Fibroblast of peridontal ligament (primary cell): Measurements from ENCODE around the gene ETFA.

Experiments
- DNase-seq: peaks from one replicate; pipeline ENCODE4 v3.0.0-alpha.2; 2010; ENCODE audit errors: extremely low read depth

Gene ETFA

DNA sequence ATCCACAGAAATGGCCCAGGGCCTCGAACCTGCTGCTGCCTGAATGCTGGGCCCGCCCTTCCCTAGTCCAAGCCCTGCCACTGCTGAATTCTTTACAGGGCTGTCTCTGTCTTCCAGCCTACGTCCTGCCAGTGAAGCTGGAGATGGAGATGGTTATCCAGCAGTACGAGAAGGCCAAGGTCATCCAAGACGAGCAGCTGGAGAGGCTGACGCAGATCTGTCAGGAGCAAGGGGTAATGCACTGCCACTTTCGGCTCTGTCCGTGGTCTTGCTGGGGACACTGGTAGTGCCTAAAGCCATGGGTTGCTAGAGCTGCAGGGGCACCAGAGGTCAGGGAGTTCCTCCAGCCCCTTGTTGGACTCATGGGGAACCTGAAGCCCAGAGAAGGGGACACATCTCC, 135.8 kb downstream of the ETFA start:
- DNase-seq, result no peak

GRCh38 chr15:76174654-76175053, 136.6 kb downstream of the ETFA start:
- no peak for DNase-seq

GRCh38 chr15:76173317-76173834, 137.9 kb downstream of the ETFA start:
- DNase-seq, result no peak

- DNase-seq, result no peak
These were observed 138.5 kb downstream of the ETFA start for GRCh38 chr15:76172782-76173181.

DNA sequence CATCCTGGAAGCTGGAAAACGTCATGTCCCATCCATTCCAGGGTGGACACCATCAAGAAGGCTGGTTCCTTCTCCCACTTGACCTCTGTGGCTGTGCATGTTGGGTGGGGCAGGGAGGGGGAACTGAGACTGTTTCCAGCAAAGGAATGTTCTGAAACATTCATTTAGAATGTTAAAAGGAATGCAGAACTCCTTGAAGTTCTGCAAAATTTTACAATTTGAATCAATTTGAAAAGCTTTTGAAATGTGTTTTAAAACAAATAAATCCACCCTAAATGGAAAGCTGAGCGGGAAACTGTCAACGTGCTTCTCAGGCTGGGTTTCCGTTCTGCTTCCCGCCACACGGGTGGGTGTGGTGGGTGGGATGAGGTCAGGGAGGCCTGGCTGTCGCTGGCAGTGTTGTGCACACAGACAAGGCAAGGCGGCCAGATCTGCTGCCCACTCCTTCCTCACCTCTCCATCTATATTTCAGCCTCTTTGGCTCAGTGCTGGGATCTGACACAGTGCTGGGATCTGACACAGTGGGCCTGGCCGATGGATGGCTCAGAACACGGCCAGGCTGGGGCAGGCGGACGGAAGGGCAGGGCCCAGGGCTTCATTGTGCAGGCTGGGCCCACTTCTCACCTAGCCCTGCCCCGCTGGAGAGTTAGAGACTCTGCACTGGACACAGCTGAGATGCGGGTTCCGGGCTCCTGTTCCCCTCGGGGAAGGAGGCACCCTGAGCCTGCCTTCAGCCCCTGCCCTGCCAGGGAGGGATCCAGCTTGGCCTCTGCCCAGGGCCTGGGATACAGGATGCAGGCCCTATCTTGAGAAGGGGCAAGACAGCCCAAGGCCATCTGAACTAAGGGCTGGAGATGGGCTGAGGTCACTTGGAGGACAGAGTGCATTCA, 141.1 kb downstream of the ETFA start:
- DNase-seq, result peak; percentile 18

DNA sequence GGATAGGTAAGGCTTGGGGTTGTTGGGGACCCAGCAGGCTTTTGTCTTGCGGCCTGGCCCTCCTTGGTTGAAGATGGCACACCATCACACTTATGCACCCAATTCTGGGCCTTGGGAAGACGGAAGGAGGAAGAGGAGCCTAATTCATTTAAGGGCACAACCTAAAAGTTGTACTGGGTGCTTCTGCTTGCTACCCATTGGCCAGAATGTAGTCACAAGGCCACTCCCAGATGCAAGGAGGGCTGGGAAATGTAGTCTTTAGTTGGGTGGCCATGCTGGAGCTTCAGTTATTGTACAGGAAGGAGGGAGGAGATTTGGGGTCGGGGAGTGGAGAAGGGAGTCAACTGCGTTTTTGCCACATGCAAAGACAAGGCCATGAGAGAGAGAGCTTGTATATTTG, 142.3 kb downstream of the ETFA start:
- no peak for DNase-seq

DNA sequence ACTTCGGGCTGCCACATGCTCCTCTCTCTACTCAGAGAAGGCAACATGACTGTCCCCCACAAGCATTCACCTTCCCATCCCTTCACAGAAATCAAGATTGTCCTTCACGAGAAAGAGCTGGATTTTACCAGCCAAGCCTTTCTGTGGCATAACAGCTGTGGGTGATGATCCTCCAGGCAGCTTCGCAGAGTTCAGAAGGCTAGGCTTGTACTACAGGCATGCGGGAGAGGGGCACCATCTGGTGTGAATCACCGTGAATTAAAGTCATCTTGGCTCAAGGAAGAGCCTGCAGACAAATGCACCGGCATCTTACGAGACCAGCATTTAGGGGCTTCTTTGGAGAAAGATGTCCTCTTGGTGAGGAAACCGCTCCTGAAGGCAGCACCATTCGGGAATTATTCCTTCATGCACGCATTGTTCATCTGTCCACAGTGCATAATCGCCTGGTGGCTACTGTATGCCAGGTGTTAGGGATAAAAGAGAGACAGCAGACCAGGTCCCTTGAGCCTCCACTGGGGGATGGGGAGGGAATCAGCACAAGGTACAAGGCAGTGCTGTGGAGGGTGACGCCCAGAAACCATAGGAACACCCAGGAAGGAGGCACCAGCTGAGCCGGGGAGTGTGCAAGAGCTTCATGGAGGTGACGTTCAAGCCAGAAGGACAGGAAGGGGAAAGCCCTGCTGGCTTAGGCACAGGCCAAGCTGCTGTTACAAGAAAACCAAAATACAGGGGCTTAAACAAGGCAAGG, 142.9 kb downstream of the ETFA start:
- peak; percentile 30 for DNase-seq

DNA sequence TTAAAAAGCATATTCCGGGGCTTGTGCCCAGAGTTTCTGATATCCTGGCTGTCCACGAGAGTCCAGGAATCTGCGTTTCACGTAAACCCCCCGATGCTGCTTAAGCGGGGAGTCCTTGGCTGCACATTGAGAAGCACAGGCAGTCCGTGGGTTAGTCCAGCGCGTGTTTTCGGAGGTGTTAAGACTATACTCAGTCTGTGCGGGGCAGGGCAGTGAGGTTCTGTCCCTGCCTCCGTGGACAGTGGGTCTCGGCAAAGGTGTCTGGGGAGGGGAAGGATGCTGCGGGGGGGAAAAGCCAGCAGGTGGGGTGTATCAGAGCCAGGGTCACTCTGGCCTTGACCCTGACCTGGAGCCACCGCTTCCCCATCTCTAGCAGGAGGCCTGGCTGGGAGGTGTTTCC, 145.3 kb downstream of the ETFA start:
- no peak for DNase-seq
